H7 (cell line): Measurements from ENCODE around the gene PRRT4. TPM values are rescaled to one million over a fixed set of nuclear protein-coding genes. Genes with fewer than 3 reads are reported as not detected.

Source experiments
- DNase-seq: peaks from one replicate; pipeline ENCODE4 v3.0.0; 2012
- H3K27me3 ChIP-seq: 2 replicates; pipeline ENCODE4 v1.6.0; 2011; ENCODE audit warnings: mild to moderate bottlenecking, low read length; ENCODE audit not compliant: control insufficient read depth, insufficient read depth
- H3K36me3 ChIP-seq: replicated peaks from 2 replicates; pipeline ENCODE4 v1.5.1; 2011; ENCODE audit warnings: low read length; ENCODE audit not compliant: control insufficient read depth, insufficient read depth
- H3K4me3 ChIP-seq: 2 replicates; pipeline ENCODE4 v1.5.1; 2011; ENCODE audit warnings: low read depth, mild to moderate bottlenecking, control low read depth, low read length, moderate library complexity; ENCODE audit not compliant: insufficient read depth
- total RNA-seq: library from RNA; depleted of rRNA; stranded (reverse); fragments of >200 nt; shearing (Covaris generic); gene quantifications from 2 replicates; pipeline ENCODE4 v1.2.3, GENCODE V29; 2014

Gene PRRT4
- total RNA-seq, 1 experiment from 2014 or later = 0.14 TPM

DNA sequence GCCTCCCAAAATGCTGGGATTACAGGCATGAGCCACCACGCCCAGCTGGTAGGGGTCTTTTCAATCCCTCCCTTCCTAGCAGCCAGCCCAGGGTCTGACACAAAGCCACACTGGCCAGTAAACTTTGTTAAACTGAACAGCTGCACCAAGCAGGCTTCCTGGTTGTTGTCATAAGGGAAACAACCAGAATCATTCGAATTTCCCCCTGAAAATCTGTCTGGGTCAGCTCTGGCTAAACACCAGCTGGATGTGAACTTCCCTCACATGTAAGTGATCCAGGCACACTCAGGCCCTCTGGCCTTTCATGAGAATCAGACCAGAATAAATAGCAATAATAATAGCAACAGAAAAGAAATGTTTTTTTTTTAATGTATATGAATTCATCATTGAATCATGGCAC lies 40.9 kb upstream of the PRRT4 start:
- DNase-seq = no peak
- Histone ChIP-seq H3K36me3 (0 out of 2 replicates have a peak, but pooled peaks cover 2% of the 10 kb centered on the region), H3K27me3 (peaks cover 28% of the 10 kb centered on the region), H3K4me3 (no peak overlapping the region)

- Histone ChIP-seq H3K36me3 (0 out of 2 replicates have a peak, but pooled peaks cover 2% of the 10 kb centered on the region), H3K4me3 (no peak overlapping the region), H3K27me3 (peaks cover 14% of the 10 kb centered on the region)
- no peak for DNase-seq
Observed at GRCh38 chr7:128400566-128400965, 39.1 kb upstream of the PRRT4 start.

- H3K36me3 ChIP-seq = 0 out of 2 replicates have a peak, but pooled peaks cover 2% of the 10 kb centered on the region
Observed at GRCh38 chr7:128399991-128400390, 38.5 kb upstream of the PRRT4 start.

GRCh38 chr7:128398841-128399135 lies 37.3 kb upstream of the PRRT4 start:
- 0 out of 2 replicates have a peak, but pooled peaks cover 2% of the 10 kb centered on the region for H3K36me3 ChIP-seq
- H3K4me3 ChIP-seq = no peak overlapping the region
- H3K27me3 ChIP-seq = peaks cover 2% of the 10 kb centered on the region
- DNase-seq = no peak

More at GRCh38 chr7:128399991-128400390, 38.5 kb upstream of the PRRT4 start:
- peaks cover 9% of the 10 kb centered on the region for H3K27me3 ChIP-seq
- H3K4me3 ChIP-seq = no peak overlapping the region
- DNase-seq = no peak

DNA sequence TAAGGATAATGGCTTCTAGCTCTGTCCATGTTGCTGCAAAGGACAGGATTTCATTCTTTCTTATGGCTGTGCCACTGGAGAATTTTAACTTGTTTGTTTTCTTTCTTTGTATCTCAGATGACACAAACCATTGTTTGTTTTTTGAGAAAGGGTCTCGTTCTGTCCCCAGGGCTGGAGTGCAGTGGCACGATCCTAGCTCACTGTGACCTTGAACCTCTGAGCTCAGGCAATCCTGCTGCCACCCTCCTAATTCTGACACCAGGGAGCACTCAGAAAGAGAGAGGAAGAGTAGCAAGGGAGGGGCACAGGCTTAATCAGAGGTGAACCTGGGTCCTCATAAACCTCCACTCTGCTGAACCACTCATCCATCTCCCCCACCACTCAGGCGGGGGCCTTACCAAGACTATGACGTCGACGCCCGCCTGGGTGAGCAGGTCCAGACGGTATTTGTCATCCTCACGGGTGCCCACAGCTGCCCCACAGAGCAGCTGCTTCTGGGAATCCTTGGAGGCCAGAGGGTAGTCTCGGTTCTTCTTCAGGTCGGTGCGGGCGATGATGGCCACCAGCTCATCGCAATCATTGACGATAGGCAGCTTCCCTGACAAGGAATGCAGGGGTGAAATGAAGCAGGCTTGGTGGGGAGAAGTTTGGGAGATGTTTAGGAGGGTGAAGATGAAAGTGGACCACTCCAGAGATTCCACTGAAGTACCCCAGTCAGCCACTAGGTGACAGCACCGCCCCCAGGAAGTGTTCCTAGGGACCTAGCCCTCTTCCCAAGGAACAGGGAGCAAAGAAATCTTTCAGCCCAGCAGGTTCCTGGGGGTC lies 36.7 kb upstream of the PRRT4 start:
- H3K4me3 ChIP-seq = no peak overlapping the region
- no peaks in the 10 kb centered on the region for H3K27me3 ChIP-seq
- 0 out of 2 replicates have a peak, but pooled peaks cover 2% of the 10 kb centered on the region for H3K36me3 ChIP-seq
- peak; percentile 92 for DNase-seq

GRCh38 chr7:128396357-128396756 lies 34.9 kb upstream of the PRRT4 start:
- no peak overlapping the region for H3K4me3 ChIP-seq
- peak; percentile 29 for DNase-seq

GRCh38 chr7:128395748-128396147 lies 34.3 kb upstream of the PRRT4 start:
- peak; percentile 75 for DNase-seq
- Histone ChIP-seq H3K36me3 (0 out of 2 replicates have a peak, but pooled peaks cover 2% of the 10 kb centered on the region), H3K27me3 (no peaks in the 10 kb centered on the region), H3K4me3 (no peak overlapping the region)

More at GRCh38 chr7:128396357-128396756, 34.9 kb upstream of the PRRT4 start:
- H3K36me3 ChIP-seq = 0 out of 2 replicates have a peak, but pooled peaks cover 2% of the 10 kb centered on the region
- H3K27me3 ChIP-seq = no peaks in the 10 kb centered on the region

DNA sequence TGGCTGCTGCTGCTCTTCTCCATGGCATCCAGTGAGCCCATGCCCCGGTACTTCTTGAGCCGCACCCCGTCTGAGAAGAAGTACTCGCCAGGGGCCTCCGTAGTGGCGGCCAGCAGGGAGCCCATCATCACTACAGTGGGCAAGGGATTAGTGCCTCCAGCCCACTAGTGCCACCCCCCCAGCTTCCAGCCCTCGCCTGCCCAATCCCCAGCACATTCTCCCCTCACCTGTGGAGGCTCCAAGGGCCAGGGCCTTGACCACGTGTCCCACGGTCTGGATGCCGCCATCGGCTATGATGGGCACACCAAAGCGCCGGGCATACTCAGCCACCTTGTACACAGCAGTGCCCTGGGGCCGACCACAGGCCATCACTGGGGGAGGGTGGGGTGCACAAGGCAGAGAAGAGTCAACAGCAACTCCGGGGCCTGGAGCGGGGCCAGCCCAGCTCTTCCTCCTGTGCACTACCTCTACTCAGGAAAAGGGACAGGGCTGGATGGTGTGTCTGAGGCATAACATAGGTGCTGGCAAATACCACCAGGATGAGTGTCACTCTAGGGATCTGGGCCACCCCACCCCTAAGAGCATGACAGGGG lies 33.5 kb upstream of the PRRT4 start:
- Histone ChIP-seq H3K36me3 (0 out of 2 replicates have a peak, but pooled peaks cover 2% of the 10 kb centered on the region), H3K4me3 (no peak overlapping the region), H3K27me3 (no peaks in the 10 kb centered on the region)
- no peak for DNase-seq

- DNase-seq = peak; percentile 41
- no peak overlapping the region for H3K4me3 ChIP-seq
- H3K27me3 ChIP-seq = no peaks in the 10 kb centered on the region
- 0 out of 2 replicates have a peak, but pooled peaks cover 2% of the 10 kb centered on the region for H3K36me3 ChIP-seq
Observed at GRCh38 chr7:128393526-128394330, 32.2 kb upstream of the PRRT4 start.

GRCh38 chr7:128392446-128393327 lies 31.2 kb upstream of the PRRT4 start:
- Histone ChIP-seq H3K4me3 (no peak overlapping the region), H3K36me3 (no peaks in the 10 kb centered on the region), H3K27me3 (peaks cover 1% of the 10 kb centered on the region; the same call in 1 of the 2 replicates)
- DNase-seq = no peak

- Histone ChIP-seq H3K36me3 (no peaks in the 10 kb centered on the region), H3K27me3 (peaks cover 6% of the 10 kb centered on the region), H3K4me3 (no peak overlapping the region)
- DNase-seq = peak; percentile 35
Observed at GRCh38 chr7:128391805-128392204, 30.3 kb upstream of the PRRT4 start.

GRCh38 chr7:128390871-128391565 lies 29.5 kb upstream of the PRRT4 start:
- Histone ChIP-seq H3K4me3 (no peak overlapping the region), H3K27me3 (peaks cover 6% of the 10 kb centered on the region), H3K36me3 (no peaks in the 10 kb centered on the region)
- peak; percentile 30 for DNase-seq

- Histone ChIP-seq H3K4me3 (no peak overlapping the region), H3K36me3 (no peaks in the 10 kb centered on the region), H3K27me3 (peaks cover 6% of the 10 kb centered on the region)
- DNase-seq = peak; percentile 79
Observed at GRCh38 chr7:128389618-128390329, 28.3 kb upstream of the PRRT4 start.
